Caco-2 (cell line): ENCODE measurements around the gene B4GALNT2. TPM values are rescaled to one million over a fixed set of nuclear protein-coding genes. Genes with fewer than 3 reads are reported as not detected.

Source experiments
- BruUV-seq: library from RNA; stranded (reverse); fragments of 400-500 nt; replicated peaks from 2 replicates; lab custom pipeline; 2021; lab: Mats Ljungman, UMichigan
- CTCF ChIA-PET: fragments of 300-600 bp; sonication (Branson Sonifier 250); formaldehyde crosslinking; loops from one replicate; lab custom pipeline; 2022; ENCODE audit warnings: antibody characterized with exemption; lab: Charles Lee
- POLR2A ChIA-PET: fragments of 300-600 bp; sonication (Branson Sonifier 250); formaldehyde crosslinking; loops from one replicate; lab custom pipeline; 2022; ENCODE audit warnings: antibody characterized with exemption; lab: Charles Lee
- DNase-seq, 2 experiments: peaks; one replicate each; pipeline versions ENCODE4 v3.0.0 to v3.0.0-alpha.2; 2020 to 2022
- H3K27me3 ChIP-seq: replicated peaks from 2 replicates; pipeline ENCODE4 v1.6.0; 2011; ENCODE audit warnings: low read length; ENCODE audit not compliant: control insufficient read depth, insufficient read depth
- H3K36me3 ChIP-seq: 2 replicates; pipeline ENCODE4 v1.5.1; 2011; ENCODE audit warnings: low read length; ENCODE audit not compliant: control insufficient read depth, insufficient read depth
- H3K4me1 ChIP-seq: fragments of 250-450 bp; sonication (Bioruptor Pico); 2 replicates; pipeline ENCODE4 v1.5.1; 2020; ENCODE audit warnings: mild to moderate bottlenecking
- H3K4me3 ChIP-seq: 2 replicates; pipeline ENCODE4 v1.5.1; 2011; ENCODE audit warnings: low read depth, mild to moderate bottlenecking, control low read depth, low read length
- H3K9me3 ChIP-seq: fragments of 250-450 bp; sonication (Bioruptor Pico); 2 replicates; pipeline ENCODE4 v1.5.1; 2020; ENCODE audit warnings: mild to moderate bottlenecking, moderate library complexity
- H3K27ac Mint-ChIP-seq: one replicate; pipeline ENCODE4 v1.8.0; 2022; ENCODE audit warnings: mixed read lengths; ENCODE audit not compliant: unreplicated experiment
- H3K27me3 Mint-ChIP-seq: one replicate; pipeline ENCODE4 v1.8.0; 2022; ENCODE audit warnings: mixed read lengths; ENCODE audit not compliant: insufficient read depth, unreplicated experiment
- H3K36me3 Mint-ChIP-seq: one replicate; pipeline ENCODE4 v1.8.0; 2022; ENCODE audit warnings: mild to moderate bottlenecking, mixed read lengths; ENCODE audit not compliant: insufficient read depth, unreplicated experiment
- H3K4me1 Mint-ChIP-seq: one replicate; pipeline ENCODE4 v1.8.0; 2022; ENCODE audit warnings: low read depth, mixed read lengths; ENCODE audit not compliant: unreplicated experiment
- H3K4me3 Mint-ChIP-seq: one replicate; pipeline ENCODE4 v1.8.0; 2022; ENCODE audit warnings: mild to moderate bottlenecking, moderate library complexity, mixed read lengths; ENCODE audit not compliant: unreplicated experiment
- H3K9me3 Mint-ChIP-seq: one replicate; pipeline ENCODE4 v1.8.0; 2022; ENCODE audit warnings: mixed read lengths; ENCODE audit not compliant: unreplicated experiment
- CTCF ChIP-seq, 2 experiments: fragments of 200-600 bp in 1 of 2; IDR thresholded peaks; 1 replicate in 1 of 2; 2 replicates in 1 of 2; pipeline versions ENCODE4 v1.5.1 to v1.8.0; 2011 to 2022; ENCODE audit warnings: antibody characterized with exemption in 1 of 2, control low read depth in 1 of 2, inconsistent platforms in 1 of 2, low read depth in 1 of 2, low read length in 1 of 2, mild to moderate bottlenecking in 1 of 2, moderate library complexity in 1 of 2; ENCODE audit not compliant: insufficient read depth in 1 of 2, severe bottlenecking in 1 of 2, unreplicated experiment in 1 of 2
- intact Hi-C: fragments of 100-400 bp; cut with micrococcal nuclease; formaldehyde crosslinking; loops from one replicate; pipeline ENCODE4 v1.10.0; 2022; ENCODE audit not compliant: unreplicated experiment
- total RNA-seq: library from RNA; stranded (reverse); gene quantifications from 2 replicates; pipeline ENCODE4 v1.2.3, GENCODE V29; 2022

The B4GALNT2 gene
- total RNA-seq, 1 experiment from 2014 or later, result 1.3 TPM

- Mint-ChIP-seq H3K4me1 (peaks cover 14% of the 10 kb centered on the region), H3K27ac (peak overlapping the region; percentile 95), H3K27me3 (no peaks in the 10 kb centered on the region), H3K36me3 (peaks cover 18% of the 10 kb centered on the region), H3K9me3 (no peaks in the 10 kb centered on the region), H3K4me3 (peak overlapping the region; percentile 73)
- Histone ChIP-seq H3K4me3 (peak overlapping the region; percentile 72), H3K36me3 (no peaks in the 10 kb centered on the region), H3K27me3 (no peaks in the 10 kb centered on the region), H3K9me3 (no peaks in the 10 kb centered on the region), H3K4me1 (peaks cover 9% of the 10 kb centered on the region)
- BruUV-seq, result no TSS peak
- ChIA-PET POLR2A (interaction anchor here (1.1 kb wide), 1 partner anchor 249 kb away, joined by 4 read pairs; the partner anchor contains the start of gene SNF8), CTCF (interaction anchor here (0.6 to 1.5 kb wide), 2 partner anchors 31 to 35 kb away, joined by 6 read pairs; no protein-coding TSS in a partner anchor)
- TF ChIP-seq CTCF (IDR thresholded peaks at IDR 0.05; ENCODE audit: insufficient read depth in 1 of 2, low read depth in 1 of 2, low read length in 1 of 2, severe bottlenecking in 1 of 2, unreplicated experiment in 1 of 2), result no peak
- intact Hi-C loops, result loop anchor here (2.0 to 10.0 kb wide), 5 partner anchors 61 to 301 kb away; partner anchors contain the start of genes ATP5MC1, B4GALNT2 and IGF2BP1
- DNase-seq, result peak; percentile 71 to 79
Measured at GRCh38 chr17:49193513-49194296, 61.1 kb downstream of the B4GALNT2 start.

- BruUV-seq, result no TSS peak
- Mint-ChIP-seq H3K27me3 (no peaks in the 10 kb centered on the region), H3K9me3 (no peaks in the 10 kb centered on the region), H3K36me3 (peaks cover 18% of the 10 kb centered on the region), H3K4me1 (peaks cover 14% of the 10 kb centered on the region), H3K27ac (no peak overlapping the region), H3K4me3 (peak overlapping the region; percentile 73)
- no peak overlapping the region for H3K4me3 ChIP-seq
- intact Hi-C loops, result loop anchor here (5.0 to 10.0 kb wide), 4 partner anchors 62 to 302 kb away; partner anchors contain the start of genes ATP5MC1 and B4GALNT2
- CTCF ChIA-PET, result interaction anchor here (1.5 kb wide), 1 partner anchor 30 kb away, joined by 6 read pairs; no protein-coding TSS in a partner anchor
- POLR2A ChIA-PET, result interaction anchor here (1.1 kb wide), 1 partner anchor 250 kb away, joined by 4 read pairs; the partner anchor contains the start of gene SNF8
- peak in 1 of 2 experiments; percentile 15 for DNase-seq
- H3K9me3 ChIP-seq, result no peaks in the 10 kb centered on the region
- no peaks in the 10 kb centered on the region for H3K27me3 ChIP-seq
- peaks cover 9% of the 10 kb centered on the region for H3K4me1 ChIP-seq
- TF ChIP-seq CTCF (IDR thresholded peaks at IDR 0.05; ENCODE audit: insufficient read depth in 1 of 2, low read depth in 1 of 2, low read length in 1 of 2, severe bottlenecking in 1 of 2, unreplicated experiment in 1 of 2), result no peak
- no peaks in the 10 kb centered on the region for H3K36me3 ChIP-seq
Measured at GRCh38 chr17:49194297-49194607, 61.7 kb downstream of the B4GALNT2 start.

GRCh38 chr17:49195751-49196150, 63.2 kb downstream of the B4GALNT2 start:
- H3K9me3 Mint-ChIP-seq, result no peaks in the 10 kb centered on the region
- peaks cover 9% of the 10 kb centered on the region for H3K4me1 ChIP-seq
- H3K9me3 ChIP-seq, result no peaks in the 10 kb centered on the region
- no peak overlapping the region for H3K4me3 ChIP-seq
- no TSS peak for BruUV-seq
- TF ChIP-seq CTCF (IDR thresholded peaks at IDR 0.05; ENCODE audit: insufficient read depth in 1 of 2, low read depth in 1 of 2, low read length in 1 of 2, severe bottlenecking in 1 of 2, unreplicated experiment in 1 of 2), result no peak
- no peak overlapping the region for H3K27ac Mint-ChIP-seq
- intact Hi-C loops, result loop anchor here (10.0 kb wide), 1 partner anchor 241 kb away; no protein-coding TSS in a partner anchor
- no peaks in the 10 kb centered on the region for H3K27me3 Mint-ChIP-seq
- H3K36me3 Mint-ChIP-seq, result peaks cover 18% of the 10 kb centered on the region
- H3K4me3 Mint-ChIP-seq, result no peak overlapping the region
- CTCF ChIA-PET, result no interaction called here
- H3K36me3 ChIP-seq, result no peaks in the 10 kb centered on the region
- POLR2A ChIA-PET, result no interaction called here
- no peaks in the 10 kb centered on the region for H3K27me3 ChIP-seq
- H3K4me1 Mint-ChIP-seq, result peaks cover 14% of the 10 kb centered on the region
- DNase-seq, result no peak
